GM12892 (cell line): ENCODE measurements around the gene CYRIA.

Source experiments
- DNase-seq: peaks from one replicate; pipeline ENCODE4 v3.0.0; 2011; ENCODE audit not compliant: insufficient read length
- FAIRE-seq: peaks from 2 replicates; lab custom pipeline; 2011; peaks lifted over from hg19 to GRCh38; lab: Jason Lieb, UNC
- POLR2A ChIP-seq: IDR thresholded peaks from 2 replicates; pipeline ENCODE4 v1.6.1; 2011; ENCODE audit warnings: low read depth, low read length, control low read depth
- POLR2AphosphoS5 ChIP-seq: IDR thresholded peaks from 2 replicates; pipeline ENCODE4 v1.6.1; 2011; ENCODE audit warnings: low read depth, low read length, control low read depth
- TAF1 ChIP-seq: IDR thresholded peaks from 2 replicates; pipeline ENCODE4 v1.6.1; 2011; ENCODE audit warnings: low read depth, mild to moderate bottlenecking, control low read depth, low read length, borderline replicate concordance

Gene CYRIA

GRCh38 chr2:16664809-16665747 is 556 bp downstream of the CYRIA start:
- TF ChIP-seq POLR2AphosphoS5 (no peak), POLR2A (no peak), TAF1 (no peak)
- no peak for FAIRE-seq

GRCh38 chr2:16664052-16664731 is 1.4 kb downstream of the CYRIA start:
- no peak for DNase-seq
- FAIRE-seq = no peak
- TF ChIP-seq POLR2A (no peak), TAF1 (no peak), POLR2AphosphoS5 (no peak)

More at GRCh38 chr2:16664809-16665747, 556 bp downstream of the CYRIA start:
- no peak for DNase-seq

GRCh38 chr2:16663121-16663905 is 2.3 kb downstream of the CYRIA start:
- DNase-seq (no peak), FAIRE-seq (no peak)
- TF ChIP-seq POLR2AphosphoS5 (no peak), TAF1 (no peak), POLR2A (no peak)

GRCh38 chr2:16661936-16662839 is 3.4 kb downstream of the CYRIA start:
- no peak for FAIRE-seq
- TF ChIP-seq TAF1 (no peak), POLR2AphosphoS5 (no peak), POLR2A (no peak)
- DNase-seq = no peak

GRCh38 chr2:16661526-16661925 is 4.1 kb downstream of the CYRIA start:
- FAIRE-seq (no peak), DNase-seq (no peak)
- TF ChIP-seq TAF1 = no peak
- no peak for TF ChIP-seq POLR2A
- no peak for TF ChIP-seq POLR2AphosphoS5

GRCh38 chr2:16660556-16660955 is 5.1 kb downstream of the CYRIA start:
- FAIRE-seq = no peak
- DNase-seq = no peak
- TF ChIP-seq POLR2A (no peak), POLR2AphosphoS5 (no peak), TAF1 (no peak)

- FAIRE-seq (no peak), DNase-seq (no peak)
- TF ChIP-seq TAF1 = no peak
- TF ChIP-seq POLR2A = no peak
- TF ChIP-seq POLR2AphosphoS5 = no peak
Observed at GRCh38 chr2:16660114-16660513, 5.5 kb downstream of the CYRIA start.

- FAIRE-seq (no peak), DNase-seq (no peak)
- TF ChIP-seq TAF1 = no peak
- TF ChIP-seq POLR2A = no peak
- TF ChIP-seq POLR2AphosphoS5 = no peak
Observed at GRCh38 chr2:16658076-16658739, 7.4 kb downstream of the CYRIA start.

- no peak for FAIRE-seq
Observed at GRCh38 chr2:16657671-16658070, 8.0 kb downstream of the CYRIA start.

GRCh38 chr2:16656784-16657391 is 8.7 kb downstream of the CYRIA start:
- FAIRE-seq (peak; percentile 73), DNase-seq (peak; percentile 31)
- TF ChIP-seq POLR2A (no peak), TAF1 (no peak), POLR2AphosphoS5 (no peak)

More at GRCh38 chr2:16657671-16658070, 8.0 kb downstream of the CYRIA start:
- TF ChIP-seq POLR2A (no peak), POLR2AphosphoS5 (no peak), TAF1 (no peak)
- no peak for DNase-seq
